Small intestine (tissue), 7 donors: ENCODE data around the gene PLXDC2. TPM values are rescaled to one million over a fixed set of nuclear protein-coding genes. Genes with fewer than 3 reads are reported as not detected.

Source experiments
- DNase-seq, 2 donors: peaks; one replicate each; pipeline versions ENCODE4 v3.0.0 to v3.0.0-alpha.2; 2013
- FAIRE-seq: peaks from 2 replicates; lab custom pipeline; 2012; peaks lifted over from hg19 to GRCh38; lab: Jason Lieb, UNC
- H3K27ac ChIP-seq, 3 donors: one replicate each; pipeline ENCODE4 v1.5.1; 2013; ENCODE audit warnings: low read length in 2 of 3, mild to moderate bottlenecking in 2 of 3, control low read depth in 1 of 3, inconsistent platforms in 1 of 3, low read depth in 1 of 3, moderate library complexity in 1 of 3
- H3K27me3 ChIP-seq, 3 donors: one replicate each; pipeline ENCODE4 v1.6.1; 2013; ENCODE audit warnings: low read length in 3 of 3, inconsistent platforms in 1 of 3; ENCODE audit not compliant: control insufficient read depth in 3 of 3, insufficient read depth in 3 of 3
- H3K36me3 ChIP-seq, 3 donors: one replicate each; pipeline ENCODE4 v1.6.1; 2013; ENCODE audit warnings: low read length in 3 of 3, inconsistent platforms in 1 of 3, low read depth in 1 of 3, mild to moderate bottlenecking in 1 of 3, moderate library complexity in 1 of 3; ENCODE audit not compliant: control insufficient read depth in 3 of 3, insufficient read depth in 2 of 3
- H3K4me1 ChIP-seq, 3 donors: one replicate each; pipeline ENCODE4 v1.6.1; 2013; ENCODE audit warnings: low read length in 2 of 3, inconsistent platforms in 1 of 3, low read depth in 1 of 3, mild to moderate bottlenecking in 1 of 3, moderate library complexity in 1 of 3; ENCODE audit not compliant: control insufficient read depth in 3 of 3, insufficient read depth in 2 of 3
- H3K4me3 ChIP-seq, 3 donors: one replicate each; pipeline ENCODE4 v1.5.1; 2013; ENCODE audit warnings: low read length in 3 of 3, control low read depth in 1 of 3, inconsistent platforms in 1 of 3, low read depth in 1 of 3, mild to moderate bottlenecking in 1 of 3, moderate library complexity in 1 of 3
- H3K9me3 ChIP-seq, 2 donors: one replicate each; pipeline ENCODE4 v1.6.1; 2013; ENCODE audit warnings: low read depth in 1 of 2, low read length in 1 of 2; ENCODE audit not compliant: control insufficient read depth in 2 of 2, insufficient read depth in 1 of 2
- WGBS, 3 donors: extraction: QIAGEN DNeasy Blood & Tissue Kit; methylation state at CpG; one replicate each; pipeline ENCODE4 v1.1.7; 2013; 5-methylcytosine and 5-hydroxymethylcytosine counted together
- polyA plus RNA-seq, 4 donors: library from polyadenylated mRNA; stranded (reverse) in 3 of 4; unstranded in 1 of 4; fragments of 200-250 nt in 3 of 4; fragments of 120-200 nt in 1 of 4; gene quantifications; one replicate each; pipeline versions ENCODE4 v1.2.1 to v1.2.3, GENCODE V29; 2013
- donor health status: healthy with polysubstance abuse.
- donor health status: control.
- donor health status: control.
- donor health status: Bipolar disorder and iron deficiency.
- donor health status: healthy.

Gene PLXDC2
- polyA plus RNA-seq, 4 donors = 0.81 to 18.3 (median 3.4) TPM

- no peaks in the 10 kb centered on the region for H3K27me3 ChIP-seq
- no peaks in the 10 kb centered on the region for H3K36me3 ChIP-seq
- no peaks in the 10 kb centered on the region for H3K9me3 ChIP-seq
- no peak overlapping the region for H3K4me3 ChIP-seq
- no peak overlapping the region for H3K27ac ChIP-seq
- no peak for FAIRE-seq
- no peaks in the 10 kb centered on the region for H3K4me1 ChIP-seq
- WGBS, 3 donors = 83 to 88% (median 85%) methylated on average over 3 of the region's 3 CpGs
- DNase-seq = no peak
These were observed 22.9 kb downstream of the PLXDC2 start for GRCh38 chr10:19839090-19839489.

- FAIRE-seq (no peak), DNase-seq (no peak)
- no peak overlapping the region for H3K27ac ChIP-seq
- no peaks in the 10 kb centered on the region for H3K27me3 ChIP-seq
- no peak overlapping the region for H3K4me3 ChIP-seq
- H3K4me1 ChIP-seq = no peaks in the 10 kb centered on the region
- no peaks in the 10 kb centered on the region for H3K9me3 ChIP-seq
- no peaks in the 10 kb centered on the region for H3K36me3 ChIP-seq
- WGBS, 3 donors = 72 to 76% (median 73%) methylated on average over 4 of the region's 4 CpGs
These were observed 23.3 kb downstream of the PLXDC2 start for GRCh38 chr10:19839552-19839951.

GRCh38 chr10:19840776-19841175 is 24.5 kb downstream of the PLXDC2 start:
- 89 to 93% (median 93%) methylated on average over 3 of the region's 3 CpGs for WGBS, 3 donors
- H3K4me1 ChIP-seq = no peaks in the 10 kb centered on the region
- DNase-seq = no peak
- no peaks in the 10 kb centered on the region for H3K27me3 ChIP-seq
- H3K36me3 ChIP-seq = no peaks in the 10 kb centered on the region
- no peaks in the 10 kb centered on the region for H3K9me3 ChIP-seq
- no peak for FAIRE-seq
- no peak overlapping the region for H3K4me3 ChIP-seq
- no peak overlapping the region for H3K27ac ChIP-seq

GRCh38 chr10:19843487-19843886 is 27.3 kb downstream of the PLXDC2 start:
- 53 to 84% (median 67%) methylated on average over 1 of the region's 1 CpG for WGBS, 3 donors
- Histone ChIP-seq H3K4me1 (no peaks in the 10 kb centered on the region), H3K9me3 (no peaks in the 10 kb centered on the region), H3K4me3 (no peak overlapping the region), H3K36me3 (no peaks in the 10 kb centered on the region), H3K27me3 (no peaks in the 10 kb centered on the region), H3K27ac (no peak overlapping the region)
- DNase-seq = no peak
- peak; percentile 59 for FAIRE-seq

- Histone ChIP-seq H3K36me3 (no peaks in the 10 kb centered on the region), H3K27ac (no peak overlapping the region), H3K4me3 (no peak overlapping the region), H3K27me3 (no peaks in the 10 kb centered on the region), H3K4me1 (no peaks in the 10 kb centered on the region), H3K9me3 (no peaks in the 10 kb centered on the region)
- FAIRE-seq (no peak), DNase-seq (peak; percentile 14 to 18)
- WGBS, 3 donors = 58 to 72% (median 58%) methylated on average over 1 of the region's 1 CpG
These were observed 29.5 kb downstream of the PLXDC2 start for GRCh38 chr10:19845503-19846368.

- DNase-seq (no peak), FAIRE-seq (no peak)
- no peaks in the 10 kb centered on the region for H3K9me3 ChIP-seq
- H3K27ac ChIP-seq = no peak overlapping the region
- 81 to 87% (median 82%) methylated on average over 4 of the region's 4 CpGs for WGBS, 3 donors
- H3K36me3 ChIP-seq = no peaks in the 10 kb centered on the region
- no peaks in the 10 kb centered on the region for H3K27me3 ChIP-seq
- H3K4me1 ChIP-seq = no peaks in the 10 kb centered on the region
- H3K4me3 ChIP-seq = no peak overlapping the region
These were observed 31.1 kb downstream of the PLXDC2 start for GRCh38 chr10:19847321-19847720.

- Histone ChIP-seq H3K27ac (no peak overlapping the region), H3K4me3 (no peak overlapping the region), H3K36me3 (no peaks in the 10 kb centered on the region), H3K4me1 (no peaks in the 10 kb centered on the region), H3K9me3 (no peaks in the 10 kb centered on the region), H3K27me3 (no peaks in the 10 kb centered on the region)
- no peak for DNase-seq
- WGBS, 3 donors = 82 to 89% (median 85%) methylated on average over 7 of the region's 7 CpGs
- no peak for FAIRE-seq
These were observed 32.2 kb downstream of the PLXDC2 start for GRCh38 chr10:19848226-19848985.

GRCh38 chr10:19853831-19854230 is 37.6 kb downstream of the PLXDC2 start:
- no peak for FAIRE-seq
- H3K9me3 ChIP-seq = no peaks in the 10 kb centered on the region
- H3K27me3 ChIP-seq = no peaks in the 10 kb centered on the region

More at GRCh38 chr10:19853831-19854230, 37.6 kb downstream of the PLXDC2 start:
- Histone ChIP-seq H3K36me3 (peaks cover 0 to 3% (median 0%) of the 10 kb centered on the region in 3 donors), H3K4me3 (no peak overlapping the region), H3K27ac (no peak overlapping the region), H3K4me1 (no peaks in the 10 kb centered on the region)
- no peak for DNase-seq
- WGBS, 3 donors = 72 to 91% (median 76%) methylated on average over 5 of the region's 5 CpGs
